Measurements from ENCODE around the gene P4HTM. TPM values are rescaled to one million over a fixed set of nuclear protein-coding genes. Genes with fewer than 3 reads are reported as not detected.

Gene P4HTM
- total RNA-seq, 3 donors from 2014 or later: 29.9 to 59.7 (median 58.7) TPM

DNA sequence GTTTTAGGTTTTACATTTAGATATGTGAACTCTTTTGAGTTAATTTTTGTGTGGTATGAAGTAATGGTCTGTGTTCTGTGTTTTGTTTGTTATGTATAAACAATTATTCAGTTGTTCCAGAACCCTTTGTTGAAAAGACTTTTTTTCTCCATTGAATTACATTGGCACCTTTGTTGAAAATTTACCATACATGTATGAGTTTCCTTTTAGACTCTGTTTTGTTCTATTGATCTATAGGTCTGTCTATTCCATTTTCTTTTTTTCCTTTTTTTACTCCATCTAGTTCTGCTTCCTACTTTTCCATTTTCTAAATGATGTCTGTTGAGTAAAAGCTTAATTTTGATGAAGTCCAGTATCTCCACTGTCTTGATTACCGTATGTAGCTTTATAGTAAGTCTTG, 40.0 kb upstream of the P4HTM start:
- Histone ChIP-seq H3K4me3 (no peak overlapping the region), H3K27ac (no peak overlapping the region), H3K9me3 (no peaks in the 10 kb centered on the region), H3K4me1 (no peaks in the 10 kb centered on the region), H3K27me3 (no peaks in the 10 kb centered on the region), H3K36me3 (no peaks in the 10 kb centered on the region)
- no peak for DNase-seq (ENCODE audit: low spot score in 2 of 2)
- no peak for TF ChIP-seq POLR2AphosphoS5 (IDR thresholded peaks at IDR 0.05)
- TF ChIP-seq CTCF (IDR thresholded peaks at IDR 0.05): no peak
- TF ChIP-seq POLR2A (IDR thresholded peaks at IDR 0.05): no peak
- intact Hi-C loops (cut with DNase I; ENCODE audit: low total_unique reads): no loop called here

GRCh38 chr3:48951764-48952163, 38.3 kb upstream of the P4HTM start:
- TF ChIP-seq POLR2AphosphoS5 (IDR thresholded peaks at IDR 0.05): no peak
- TF ChIP-seq CTCF (IDR thresholded peaks at IDR 0.05): no peak
- no peak for TF ChIP-seq POLR2A (IDR thresholded peaks at IDR 0.05)
- H3K27me3 ChIP-seq: no peaks in the 10 kb centered on the region
- no peak overlapping the region for H3K27ac ChIP-seq
- no peaks in the 10 kb centered on the region for H3K9me3 ChIP-seq
- H3K36me3 ChIP-seq: no peaks in the 10 kb centered on the region
- H3K4me1 ChIP-seq: no peaks in the 10 kb centered on the region
- no peak for DNase-seq (ENCODE audit: low spot score in 2 of 2)
- intact Hi-C loops (cut with DNase I; ENCODE audit: low total_unique reads): no loop called here
- H3K4me3 ChIP-seq: no peak overlapping the region

DNA sequence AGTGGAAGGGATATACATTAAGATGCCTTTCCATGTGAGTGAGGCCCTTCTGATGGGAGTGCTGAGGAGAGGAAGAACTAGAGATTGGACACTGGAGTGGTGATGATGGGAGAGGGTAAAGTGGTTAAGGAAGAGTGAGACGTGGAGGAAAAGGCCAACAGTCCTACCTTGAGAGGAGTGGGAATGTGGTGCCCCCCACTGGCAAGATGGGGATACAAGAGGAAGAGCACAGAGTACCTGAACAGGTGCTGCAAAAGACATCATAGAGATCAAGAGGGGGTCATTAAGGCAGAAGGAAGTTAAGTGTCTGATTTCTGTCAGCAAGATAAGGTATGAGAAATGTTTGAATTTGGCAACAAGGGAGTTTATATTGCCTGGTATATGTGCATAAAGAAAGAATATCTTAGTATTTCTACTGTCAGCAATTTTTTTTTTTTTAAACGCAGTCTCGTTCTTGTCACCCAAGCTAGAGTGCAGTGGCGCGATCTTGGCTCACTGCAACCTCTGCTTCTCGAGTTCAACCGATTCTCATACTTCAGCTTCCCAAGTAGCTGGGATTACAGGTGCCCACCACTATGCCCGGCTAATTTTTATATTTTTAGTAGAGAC, 37.4 kb upstream of the P4HTM start:
- Histone ChIP-seq H3K27ac (no peak overlapping the region), H3K9me3 (no peaks in the 10 kb centered on the region), H3K4me1 (no peaks in the 10 kb centered on the region), H3K4me3 (no peak overlapping the region), H3K27me3 (no peaks in the 10 kb centered on the region), H3K36me3 (no peaks in the 10 kb centered on the region)
- DNase-seq (ENCODE audit: low spot score in 2 of 2): no peak
- intact Hi-C loops (cut with DNase I; ENCODE audit: low total_unique reads): no loop called here
- TF ChIP-seq POLR2AphosphoS5 (IDR thresholded peaks at IDR 0.05) (no peak), POLR2A (IDR thresholded peaks at IDR 0.05) (no peak), CTCF (IDR thresholded peaks at IDR 0.05) (no peak)

GRCh38 chr3:48957006-48957705, 32.9 kb upstream of the P4HTM start:
- no peaks in the 10 kb centered on the region for H3K27me3 ChIP-seq
- H3K36me3 ChIP-seq: no peaks in the 10 kb centered on the region
- H3K4me3 ChIP-seq: no peak overlapping the region
- H3K27ac ChIP-seq: no peak overlapping the region
- TF ChIP-seq CTCF (IDR thresholded peaks at IDR 0.05): no peak
- no peak for TF ChIP-seq POLR2AphosphoS5 (IDR thresholded peaks at IDR 0.05)
- TF ChIP-seq POLR2A (IDR thresholded peaks at IDR 0.05): no peak
- H3K4me1 ChIP-seq: no peaks in the 10 kb centered on the region
- intact Hi-C loops (cut with DNase I; ENCODE audit: low total_unique reads): no loop called here
- no peaks in the 10 kb centered on the region for H3K9me3 ChIP-seq
- DNase-seq (ENCODE audit: low spot score in 2 of 2): no peak

DNA sequence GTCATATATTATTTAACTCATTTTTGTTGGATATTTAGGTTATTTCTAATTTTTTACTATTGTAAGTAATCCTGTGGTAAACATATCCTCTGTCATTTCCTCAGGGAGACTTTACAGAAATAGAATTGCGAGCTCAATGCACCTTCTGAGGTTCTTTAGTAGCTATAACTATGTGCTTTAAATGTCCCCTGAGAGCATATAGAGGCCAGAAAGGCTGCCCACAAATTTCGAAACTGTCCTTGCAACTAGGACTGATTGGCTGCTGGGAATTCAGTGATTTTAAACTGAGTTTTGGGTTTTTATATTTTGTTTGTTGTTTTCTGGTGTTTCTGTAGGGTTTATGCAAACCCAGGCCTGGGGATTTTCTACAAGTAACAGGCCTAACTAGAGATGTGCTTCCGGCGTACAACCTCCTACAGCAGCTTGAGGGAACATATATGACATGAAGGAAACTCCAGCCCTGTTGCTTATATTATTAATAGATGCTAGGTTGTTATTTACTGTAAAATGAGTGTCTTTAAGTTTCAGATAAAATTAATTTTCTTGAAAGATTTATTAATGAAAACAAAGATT, 29.1 kb upstream of the P4HTM start:
- TF ChIP-seq CTCF (IDR thresholded peaks at IDR 0.05) (no peak), POLR2A (IDR thresholded peaks at IDR 0.05) (no peak), POLR2AphosphoS5 (IDR thresholded peaks at IDR 0.05) (no peak)
- H3K4me1 ChIP-seq: no peaks in the 10 kb centered on the region
- no peaks in the 10 kb centered on the region for H3K27me3 ChIP-seq
- H3K4me3 ChIP-seq: no peak overlapping the region
- H3K27ac ChIP-seq: no peak overlapping the region
- no peaks in the 10 kb centered on the region for H3K9me3 ChIP-seq
- DNase-seq (ENCODE audit: low spot score in 2 of 2): no peak
- intact Hi-C loops (cut with DNase I; ENCODE audit: low total_unique reads): no loop called here
- H3K36me3 ChIP-seq: no peaks in the 10 kb centered on the region
